ENCODE data around the gene NPR1. TPM values are rescaled to one million over a fixed set of nuclear protein-coding genes. Genes with fewer than 3 reads are reported as not detected.

Gene NPR1
- total RNA-seq, 4 donors from 2014 or later: 87.3 to 203 (median 120) TPM

DNA sequence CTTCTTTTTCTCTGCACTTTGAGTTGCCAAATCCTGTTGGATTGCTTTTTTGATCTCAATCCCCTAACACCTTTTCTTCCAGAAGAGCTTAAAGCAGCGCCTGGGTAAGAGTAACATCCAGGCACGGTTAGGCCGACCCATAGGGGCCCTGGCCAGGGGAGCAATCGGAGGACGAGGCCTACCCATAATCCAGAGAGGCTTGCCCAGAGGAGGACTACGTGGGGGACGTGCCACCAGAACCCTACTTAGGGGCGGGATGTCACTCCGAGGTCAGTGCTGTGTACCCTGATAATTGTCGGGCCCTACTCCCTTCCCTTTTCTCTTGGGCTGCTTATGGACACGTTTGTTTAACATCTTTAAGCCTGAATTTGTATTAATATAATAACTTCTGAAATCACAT is 36.3 kb upstream of the NPR1 start:
- ATAC-seq (ENCODE audit: low FRiP score) (no peak), DNase-seq (ENCODE audit: low spot score) (no peak)
- TF ChIP-seq, protein P1, sequence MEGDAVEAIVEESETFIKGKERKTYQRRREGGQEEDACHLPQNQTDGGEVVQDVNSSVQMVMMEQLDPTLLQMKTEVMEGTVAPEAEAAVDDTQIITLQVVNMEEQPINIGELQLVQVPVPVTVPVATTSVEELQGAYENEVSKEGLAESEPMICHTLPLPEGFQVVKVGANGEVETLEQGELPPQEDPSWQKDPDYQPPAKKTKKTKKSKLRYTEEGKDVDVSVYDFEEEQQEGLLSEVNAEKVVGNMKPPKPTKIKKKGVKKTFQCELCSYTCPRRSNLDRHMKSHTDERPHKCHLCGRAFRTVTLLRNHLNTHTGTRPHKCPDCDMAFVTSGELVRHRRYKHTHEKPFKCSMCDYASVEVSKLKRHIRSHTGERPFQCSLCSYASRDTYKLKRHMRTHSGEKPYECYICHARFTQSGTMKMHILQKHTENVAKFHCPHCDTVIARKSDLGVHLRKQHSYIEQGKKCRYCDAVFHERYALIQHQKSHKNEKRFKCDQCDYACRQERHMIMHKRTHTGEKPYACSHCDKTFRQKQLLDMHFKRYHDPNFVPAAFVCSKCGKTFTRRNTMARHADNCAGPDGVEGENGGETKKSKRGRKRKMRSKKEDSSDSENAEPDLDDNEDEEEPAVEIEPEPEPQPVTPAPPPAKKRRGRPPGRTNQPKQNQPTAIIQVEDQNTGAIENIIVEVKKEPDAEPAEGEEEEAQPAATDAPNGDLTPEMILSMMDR (IDR thresholded peaks at IDR 0.05): no peak

DNA sequence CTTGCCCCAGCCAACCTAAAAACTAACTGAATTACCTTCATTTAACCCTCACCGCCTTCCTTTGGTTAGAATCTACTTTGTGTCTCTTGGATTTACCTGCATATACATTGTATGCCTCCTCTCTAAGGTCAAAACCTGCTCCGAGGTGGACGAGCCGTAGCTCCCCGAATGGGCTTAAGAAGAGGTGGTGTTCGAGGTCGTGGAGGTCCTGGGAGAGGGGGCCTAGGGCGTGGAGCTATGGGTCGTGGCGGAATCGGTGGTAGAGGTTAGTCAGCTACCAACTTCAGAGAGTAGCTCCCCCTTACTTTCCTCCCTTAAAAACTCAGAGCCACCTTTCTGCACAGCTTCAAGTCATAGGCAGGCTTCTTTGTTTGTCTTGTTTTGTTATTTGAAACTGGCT is 35.4 kb upstream of the NPR1 start:
- ATAC-seq (ENCODE audit: low FRiP score) (no peak), DNase-seq (ENCODE audit: low spot score) (no peak)
- TF ChIP-seq, protein P1 (IDR thresholded peaks at IDR 0.05): no peak

DNA sequence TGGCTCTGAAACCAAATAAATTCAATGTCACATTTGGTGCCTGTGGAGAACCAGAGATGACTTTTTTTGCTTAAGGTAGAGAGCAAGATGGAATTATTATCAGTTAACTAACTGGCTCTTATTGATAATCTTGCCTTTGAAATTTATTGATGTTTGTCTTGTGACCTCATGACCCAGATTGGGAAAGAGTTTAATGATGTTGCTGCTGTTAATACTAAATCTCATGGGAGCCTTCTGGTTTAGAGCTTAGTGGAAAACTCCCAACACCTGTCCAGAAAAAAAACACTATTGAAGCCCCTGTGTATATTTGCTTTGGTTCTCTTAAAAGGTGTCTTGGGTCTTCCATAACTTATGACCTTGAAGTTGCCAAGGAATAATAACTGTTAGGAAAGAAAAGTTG is 34.7 kb upstream of the NPR1 start:
- no peak for DNase-seq (ENCODE audit: low spot score)
- no peak for ATAC-seq (ENCODE audit: low FRiP score)
- TF ChIP-seq, protein P1 (IDR thresholded peaks at IDR 0.05): no peak

DNA sequence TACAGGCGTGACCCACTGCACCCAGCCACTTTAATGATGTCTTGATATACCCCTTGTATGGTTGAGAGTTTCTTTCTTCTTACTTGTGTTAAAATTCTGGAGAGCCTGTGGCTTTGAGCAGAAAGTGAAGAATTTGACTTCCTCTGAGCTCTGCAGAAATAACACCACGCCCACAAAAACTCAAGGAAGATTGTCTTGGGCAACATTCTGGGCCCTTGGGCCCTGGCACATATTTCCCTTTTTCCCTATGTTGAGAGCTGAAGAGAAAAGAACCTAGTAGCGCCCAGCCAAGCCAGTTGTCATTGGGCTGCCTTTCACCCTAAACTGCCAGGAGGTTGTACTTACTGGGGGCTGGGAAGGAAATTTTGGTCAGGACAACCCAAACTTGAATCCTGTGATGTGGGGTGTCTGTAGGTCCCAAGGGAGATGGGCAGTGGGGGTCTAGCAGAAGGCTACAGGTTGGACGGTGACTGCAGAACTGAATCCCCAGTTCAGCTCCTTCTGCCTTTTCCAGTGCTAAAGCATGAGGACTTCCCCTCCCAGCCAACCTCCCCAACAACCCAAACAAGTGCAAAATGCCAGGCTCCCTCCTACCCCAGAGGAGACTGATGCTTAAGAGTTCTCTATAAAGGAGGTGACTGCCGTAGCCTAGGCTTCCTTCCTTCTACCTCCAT is 31.7 kb upstream of the NPR1 start:
- TF ChIP-seq, protein P1 (IDR thresholded peaks at IDR 0.05): no peak
- DNase-seq (ENCODE audit: low spot score): no peak
- no peak for ATAC-seq (ENCODE audit: low FRiP score)

DNA sequence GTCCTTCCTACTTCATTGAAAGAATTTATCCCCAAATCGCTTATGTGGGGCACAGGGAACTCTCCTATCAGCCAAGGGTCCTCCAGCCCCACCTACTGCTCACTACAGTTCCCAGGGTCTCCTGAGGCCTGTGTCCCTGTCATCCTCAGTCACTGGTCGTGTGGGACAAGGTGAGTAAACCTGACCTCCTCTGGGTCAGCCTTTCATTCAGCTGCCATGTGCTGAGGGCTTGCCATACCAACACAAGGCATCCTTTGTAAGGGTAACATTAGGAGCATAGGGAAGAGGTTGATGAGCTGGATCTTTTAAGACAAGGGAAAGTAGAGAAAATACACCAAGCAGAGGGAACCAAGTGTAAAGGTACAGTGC is 31.2 kb upstream of the NPR1 start:
- DNase-seq (ENCODE audit: low spot score) (no peak), ATAC-seq (ENCODE audit: low FRiP score) (no peak)
- TF ChIP-seq, protein P1 (IDR thresholded peaks at IDR 0.05): no peak

DNA sequence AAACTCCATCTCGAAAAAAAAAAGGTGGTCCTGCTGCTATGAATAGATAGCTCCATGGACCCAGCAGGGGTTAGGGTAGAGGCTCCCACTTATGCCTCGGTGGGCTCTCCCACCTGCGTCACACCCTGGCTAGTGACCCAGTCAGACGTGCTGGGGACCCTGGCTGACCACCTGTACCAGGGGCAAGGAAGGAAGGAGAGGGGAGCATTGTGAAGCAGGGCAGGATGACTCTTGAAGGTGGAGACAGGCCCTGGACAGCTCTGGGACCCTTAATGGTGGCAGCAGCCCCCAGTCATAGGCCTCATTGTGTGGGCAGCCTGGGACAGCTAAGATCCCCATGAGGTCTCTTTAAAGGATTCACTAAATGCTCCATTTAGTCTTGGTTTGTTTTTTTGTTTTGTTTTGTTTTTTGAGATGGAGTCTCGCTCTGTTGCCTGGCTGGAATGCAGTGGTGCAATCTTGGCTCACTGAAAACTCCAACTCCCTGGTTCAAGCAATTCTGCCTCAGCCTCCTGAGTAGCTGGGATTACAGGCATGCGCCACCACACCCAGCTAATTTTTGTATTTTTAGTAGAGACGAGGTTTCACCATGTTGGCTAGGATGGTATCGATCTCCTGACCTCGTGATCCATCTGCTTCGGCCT is 30.4 kb upstream of the NPR1 start:
- no peak for ATAC-seq (ENCODE audit: low FRiP score)
- no peak for DNase-seq (ENCODE audit: low spot score)
- TF ChIP-seq, protein P1 (IDR thresholded peaks at IDR 0.05): no peak

Measured in omental fat pad (tissue), 4 donors.